Stimulated activated CD8-positive, alpha-beta memory T cell treated with anti-CD3 and anti-CD28 coated beads, Interleukin-7, amount 100 ng/mL, for 1 hour (primary cell): ENCODE results near the gene ME1.
"Not testable (repeated sequence)": the region's sequence is repeated elsewhere in the genome, so short reads cannot be mapped to it uniquely, and the experiment has no call there.

Source experiments
- DNase-seq, 2 donors: peaks; one replicate each; pipeline ENCODE4 v3.0.0-alpha.2; 2020; ENCODE audit warnings: low read depth in 2 of 2

ME1 gene

GRCh38 chr6:83430611-83431544 lies at the start of gene ME1:
Gene ME1, minus strand, starts transcription at chr6:83431051. Its CDS starts 97 bp downstream, at chr6:83430954.
- no peak for DNase-seq

DNA sequence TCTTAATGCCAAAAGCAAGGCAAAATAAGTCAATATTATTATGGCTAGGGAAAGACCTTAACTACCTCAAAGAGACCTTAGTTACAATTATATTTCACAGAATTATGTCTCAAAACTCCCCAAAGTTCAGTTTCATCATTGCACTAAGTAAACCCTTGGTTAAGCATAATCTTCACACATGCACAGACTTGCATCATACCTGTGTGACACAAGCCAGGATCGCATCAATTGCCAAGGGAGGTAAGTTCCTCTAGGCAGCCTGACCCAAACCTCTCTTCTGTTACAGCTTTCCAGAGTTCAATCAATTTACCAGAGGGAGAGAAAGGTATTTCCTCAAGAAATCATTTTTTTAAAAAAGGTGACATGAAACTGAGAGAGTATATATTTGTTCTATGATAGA lies 49.6 kb upstream of the ME1 start:
- no peak for DNase-seq

GRCh38 chr6:83479389-83479788 lies 48.5 kb upstream of the ME1 start:
- no peak for DNase-seq

DNA sequence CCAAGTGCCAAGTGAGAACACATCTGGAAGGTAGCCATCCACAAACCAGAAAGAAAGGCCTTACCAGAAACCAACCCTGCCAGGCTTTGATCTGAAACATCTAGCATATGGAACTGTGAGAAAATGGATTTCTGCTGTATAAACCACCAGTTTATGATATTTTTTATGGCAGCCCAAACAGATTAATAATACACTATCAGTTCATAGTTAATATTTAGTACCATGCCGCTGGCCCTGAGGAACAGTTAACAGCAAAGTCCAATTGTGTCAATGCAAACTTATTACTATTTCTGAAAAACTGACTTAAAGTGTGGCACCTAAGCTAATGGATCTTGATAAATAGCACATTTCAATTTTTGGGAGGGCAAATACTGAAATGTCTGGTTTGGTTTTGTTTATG lies 46.1 kb upstream of the ME1 start:
- DNase-seq: no peak

DNA sequence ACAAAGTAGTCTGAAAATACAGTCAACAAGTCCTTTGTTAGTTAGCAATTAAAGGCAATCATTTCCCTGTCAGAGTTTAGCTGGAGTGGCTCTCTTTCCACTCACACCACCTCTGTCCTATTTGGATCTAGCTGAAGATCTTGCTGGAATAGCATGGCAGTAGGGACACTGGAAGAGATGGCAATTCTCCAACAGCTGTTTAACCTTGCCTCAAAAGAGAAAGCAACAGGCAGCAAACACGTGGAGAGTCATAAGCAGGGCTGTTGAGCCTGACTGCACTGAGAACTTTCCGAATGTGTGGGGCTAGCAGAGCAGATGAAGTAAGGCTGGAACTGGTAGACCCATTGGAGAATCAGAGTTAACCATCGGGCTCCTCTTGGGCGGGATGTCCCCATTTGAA lies 43.5 kb upstream of the ME1 start:
- DNase-seq: no peak

DNA sequence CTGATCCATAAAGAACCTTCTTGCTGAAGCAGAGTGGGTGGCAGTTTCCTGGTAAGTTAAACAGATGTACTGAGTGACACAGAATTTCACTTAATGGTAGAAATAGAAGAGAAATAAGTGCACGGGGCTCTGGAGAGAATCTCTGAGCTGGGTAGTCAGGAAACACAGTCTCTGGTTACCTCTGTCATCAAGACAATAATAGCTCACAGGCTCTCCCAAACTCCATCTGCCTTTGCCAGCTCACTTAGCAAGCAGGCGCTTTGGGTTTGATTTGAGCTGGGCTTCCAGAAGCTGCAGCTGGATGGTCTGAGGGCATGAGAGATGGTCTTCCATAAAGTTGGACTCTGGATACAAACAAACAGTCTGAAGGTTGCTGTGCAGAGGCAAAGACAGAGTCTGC lies 41.9 kb upstream of the ME1 start:
- no peak for DNase-seq

DNA sequence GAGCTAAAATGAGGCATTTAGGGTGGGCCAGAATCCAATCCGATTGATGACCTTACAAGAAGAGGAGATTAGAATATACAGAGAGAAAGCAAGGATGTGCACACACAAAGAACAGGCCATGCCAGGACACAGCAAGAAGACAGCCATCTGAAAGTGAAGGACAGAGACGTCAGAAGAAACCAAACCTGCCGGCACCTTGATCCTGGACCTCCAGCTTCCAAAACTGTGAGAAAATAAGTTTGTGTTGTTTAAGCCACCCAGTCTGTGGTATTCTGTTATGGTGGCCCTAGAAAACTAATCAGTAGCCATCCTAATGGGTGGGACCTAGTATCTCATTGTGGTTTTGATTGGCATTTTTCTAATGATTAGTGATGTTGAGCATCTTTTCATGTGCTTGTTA lies 39.7 kb upstream of the ME1 start:
- DNase-seq: no peak

DNA sequence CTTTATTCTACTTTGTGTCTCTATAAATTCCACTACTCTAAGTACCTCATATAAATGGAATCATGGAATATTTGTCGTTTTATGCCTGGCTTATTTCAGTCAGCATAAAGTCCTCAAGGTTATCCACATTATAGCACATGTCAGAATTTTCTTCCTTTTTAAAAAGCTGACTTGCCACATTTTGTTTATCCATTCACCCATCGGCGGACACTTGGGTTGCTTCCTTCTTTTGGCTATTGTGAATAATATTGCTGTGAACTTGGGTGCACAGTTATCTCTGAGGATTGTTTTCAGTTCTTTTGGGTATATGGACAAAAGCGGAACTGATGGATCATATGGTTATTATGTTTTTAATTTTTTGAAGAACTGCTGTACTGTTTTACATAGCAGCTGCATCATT lies 39.1 kb upstream of the ME1 start:
- no peak for DNase-seq

DNA sequence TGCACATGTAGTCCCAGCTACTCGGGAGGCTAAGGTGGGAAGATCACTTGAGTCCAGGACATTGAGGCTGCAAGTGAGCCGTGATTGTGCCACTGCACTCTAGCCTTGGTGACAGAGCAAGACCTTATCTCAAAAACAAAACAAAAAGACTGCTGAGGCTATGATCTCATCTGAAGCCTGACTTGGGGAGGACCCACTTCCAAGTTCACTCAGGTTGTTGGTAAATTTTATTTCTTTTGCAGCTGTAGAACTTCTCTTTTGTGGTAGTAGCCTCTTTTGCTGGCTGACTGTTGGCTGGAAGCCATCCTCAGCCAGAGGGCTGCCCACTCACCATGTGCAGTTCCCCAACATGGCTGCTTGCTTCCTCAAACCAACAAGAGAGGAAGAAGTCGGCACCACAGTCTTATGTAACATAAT lies 36.8 kb upstream of the ME1 start:
- no peak for DNase-seq

GRCh38 chr6:83466328-83466727 lies 35.5 kb upstream of the ME1 start:
- DNase-seq: no peak

DNA sequence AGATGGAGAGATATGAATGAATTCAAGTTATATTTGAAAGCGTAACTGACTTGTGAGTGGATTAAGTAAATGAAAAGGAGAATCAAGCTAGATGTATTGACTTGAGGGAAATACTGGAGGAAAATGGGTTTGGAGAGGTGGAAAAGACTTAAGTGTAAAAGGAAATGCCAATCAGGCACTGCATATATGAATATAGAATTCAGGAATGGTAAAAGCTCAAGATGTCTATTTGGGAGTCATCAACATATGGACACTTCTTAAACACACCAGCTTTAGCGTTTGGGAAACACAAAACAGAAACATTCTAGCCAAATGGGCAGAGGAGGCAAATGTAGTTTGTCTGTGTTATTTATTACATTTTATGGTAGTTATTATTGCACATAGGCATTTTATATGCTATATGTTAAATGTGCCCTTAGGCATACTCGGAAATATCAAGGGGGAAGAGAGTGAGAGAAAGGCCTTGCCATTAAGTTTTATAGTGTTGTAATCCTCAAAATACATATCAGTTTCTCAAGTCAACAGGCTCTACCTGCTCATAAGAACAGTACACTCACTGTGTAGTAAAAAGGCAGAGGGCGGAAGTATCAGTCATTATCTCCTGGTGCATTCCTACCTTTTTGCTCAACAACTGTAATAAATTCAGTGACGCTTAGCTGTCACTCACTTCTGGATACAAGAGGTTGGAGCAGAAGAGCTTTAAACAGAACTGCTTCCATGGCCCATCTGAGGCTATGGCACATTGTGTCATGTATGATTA lies 33.7 kb upstream of the ME1 start:
- no peak for DNase-seq

- DNase-seq: no peak
Observed at GRCh38 chr6:83463886-83464285, 33.0 kb upstream of the ME1 start.

GRCh38 chr6:83462524-83462923 lies 31.7 kb upstream of the ME1 start:
- no peak for DNase-seq

DNA sequence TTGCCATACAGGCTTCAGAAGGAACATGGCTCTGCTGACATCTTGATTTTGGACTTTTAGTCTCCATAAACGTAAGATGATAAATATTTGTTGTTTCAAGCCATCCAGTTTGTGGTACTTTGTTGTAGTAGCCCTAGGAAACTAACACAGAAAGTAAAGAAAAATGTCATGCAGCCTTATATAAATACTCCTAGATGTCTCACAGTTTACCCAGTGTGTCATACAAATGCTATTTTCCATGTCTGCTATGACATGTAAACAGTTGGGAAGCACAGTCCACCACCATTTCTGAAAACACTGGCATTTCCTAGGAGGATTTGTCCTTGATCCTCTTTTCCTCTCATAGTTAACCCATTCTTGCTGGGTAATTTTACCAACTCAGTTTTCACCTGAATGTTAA lies 30.6 kb upstream of the ME1 start:
- no peak for DNase-seq

GRCh38 chr6:83459663-83460062 lies 28.8 kb upstream of the ME1 start:
- no peak for DNase-seq

GRCh38 chr6:83450015-83450414 lies 19.2 kb upstream of the ME1 start:
- DNase-seq: not testable (repeated sequence)

DNA sequence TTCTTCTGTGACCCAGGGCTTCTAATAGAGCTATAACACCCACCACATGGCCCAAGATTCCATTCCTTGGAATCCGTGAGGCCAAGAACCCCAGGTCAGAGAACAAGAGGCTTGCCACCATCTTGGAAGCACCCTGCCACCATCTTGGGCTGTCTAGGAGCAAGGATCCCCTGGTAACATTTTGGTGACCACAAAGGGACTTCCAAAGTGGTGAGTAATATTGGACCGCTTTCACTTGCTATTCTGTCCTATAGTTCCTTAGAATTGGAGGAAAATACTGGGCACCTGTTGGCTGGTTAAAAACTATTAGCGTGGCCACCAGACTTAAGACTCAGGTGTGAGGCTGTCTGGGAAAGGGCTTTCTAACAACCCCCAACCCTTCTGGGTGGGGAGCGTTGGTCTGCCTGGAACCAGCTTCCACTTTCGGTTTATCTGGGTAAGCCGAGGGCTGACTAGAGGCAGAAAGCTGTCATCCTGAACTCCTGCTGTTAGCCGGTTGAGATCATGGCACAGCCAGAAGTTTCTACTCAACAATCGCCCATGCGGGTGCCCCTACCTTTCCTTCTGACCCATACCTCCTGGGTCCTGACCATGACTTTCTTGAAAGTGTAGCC lies 13.3 kb upstream of the ME1 start:
- DNase-seq: not testable (repeated sequence)

GRCh38 chr6:83443516-83443915 lies 12.7 kb upstream of the ME1 start:
- no peak for DNase-seq

DNA sequence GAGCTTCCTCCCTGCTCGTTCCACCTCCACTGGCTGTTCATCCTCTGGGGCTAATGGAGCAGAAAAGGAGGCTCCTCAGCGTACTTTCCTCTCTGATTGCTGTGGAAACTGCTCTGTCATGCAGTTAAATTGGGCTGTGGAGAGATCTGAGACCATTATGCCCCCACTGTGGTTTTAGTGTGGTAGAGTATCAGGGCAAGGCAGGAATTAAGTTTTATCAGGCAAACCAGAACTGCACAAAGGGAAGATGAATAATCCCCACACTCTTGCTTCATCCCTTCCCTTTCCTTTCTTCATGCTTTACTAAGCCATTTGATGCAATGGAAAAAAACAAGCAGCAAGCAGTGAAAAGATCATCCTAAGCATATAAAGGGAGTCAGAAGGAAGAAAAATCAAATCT lies 11.9 kb upstream of the ME1 start:
- no peak for DNase-seq

DNA sequence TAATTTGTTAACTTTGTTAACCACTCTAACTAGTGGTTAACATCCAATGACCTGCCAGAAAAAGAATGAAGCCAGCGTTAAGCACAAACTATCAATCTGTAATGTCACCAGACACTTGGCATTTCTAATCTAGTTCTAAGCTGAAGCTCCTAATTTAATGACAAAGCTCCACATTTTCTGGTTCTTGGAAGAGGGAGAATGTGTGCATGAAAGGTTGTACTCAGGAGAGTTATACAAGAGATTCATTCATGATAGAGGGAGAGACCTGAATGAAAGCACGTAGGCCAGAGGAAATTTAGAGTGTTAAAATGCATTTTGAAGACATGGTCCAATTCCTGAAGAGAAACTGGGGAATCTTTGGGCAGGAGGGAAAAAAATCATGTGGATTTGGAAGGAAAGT lies 8.3 kb upstream of the ME1 start:
- DNase-seq: no peak

DNA sequence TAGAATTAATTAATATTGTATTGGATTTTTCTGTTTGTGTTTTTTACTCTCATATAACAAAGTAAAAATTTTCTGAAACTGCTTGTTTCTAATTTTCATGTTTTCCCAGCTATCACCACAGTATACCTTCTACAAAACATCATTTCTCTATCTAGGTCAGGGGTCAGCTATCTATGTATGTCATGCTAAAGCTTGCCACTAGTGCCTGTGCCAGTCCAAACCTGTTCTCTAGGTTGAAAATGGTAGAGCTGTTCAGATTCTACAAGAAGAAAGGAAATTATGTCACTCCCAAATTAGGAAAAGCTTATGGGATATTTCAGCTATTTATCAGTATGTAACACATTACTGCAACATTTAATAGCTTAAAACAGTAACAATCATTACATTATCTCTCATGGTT lies 5.8 kb upstream of the ME1 start:
- no peak for DNase-seq

DNA sequence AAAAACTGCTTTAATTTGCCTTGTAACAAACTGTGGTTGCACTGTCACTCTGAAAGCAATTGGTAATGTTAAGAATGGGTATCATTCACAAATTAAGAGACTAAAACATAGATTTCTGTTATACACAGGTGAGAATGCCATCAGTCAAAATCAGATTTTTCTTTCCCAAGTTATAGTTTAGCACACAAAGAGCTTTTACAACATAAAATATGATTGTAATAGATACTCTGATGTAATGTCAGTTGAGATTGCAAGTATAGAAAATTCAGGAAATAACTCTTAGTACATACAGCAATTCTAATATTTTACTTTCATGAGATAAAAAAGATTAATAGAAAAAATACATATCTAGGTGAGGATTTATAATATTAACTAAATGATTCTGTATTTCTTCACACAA lies 2.3 kb upstream of the ME1 start:
- DNase-seq: no peak

DNA sequence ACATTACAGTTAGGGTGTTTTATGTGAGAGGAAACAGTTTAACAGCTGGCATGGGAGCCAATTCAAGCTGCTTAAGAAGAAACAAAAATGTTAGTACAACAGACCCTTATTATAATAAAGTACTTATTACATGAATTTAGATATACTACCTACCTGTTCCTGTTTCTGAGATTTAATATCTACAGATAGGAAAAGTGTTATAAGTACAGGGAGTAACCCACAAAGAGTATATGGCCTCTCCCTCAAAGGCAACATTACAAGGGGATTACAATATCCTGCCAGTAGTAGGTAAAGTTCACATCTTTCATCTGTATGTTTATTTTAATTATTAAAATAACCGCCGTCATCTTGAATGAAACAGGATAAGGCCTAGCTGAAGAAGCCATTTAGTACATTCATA lies 1.8 kb upstream of the ME1 start:
- DNase-seq: no peak
